T-helper 1 cell treated with Interleukin-12 subunit alpha and Interleukin-12 subunit beta and Interleukin-4 antibody, amounts not matched to agents 30 μg/mL and 1 μg/mL, for 36 hours (primary cell): Measurements from ENCODE around the gene TGFB2.

Experiments
- H3K27ac Mint-ChIP-seq: one replicate; pipeline ENCODE4 v1.8.0; 2021; ENCODE audit warnings: mild to moderate bottlenecking, mixed read lengths
- H3K27me3 Mint-ChIP-seq: one replicate; pipeline ENCODE4 v1.8.0; 2021; ENCODE audit warnings: low read depth, mixed read lengths
- H3K36me3 Mint-ChIP-seq: one replicate; pipeline ENCODE4 v1.8.0; 2021; ENCODE audit warnings: low read depth, mixed read lengths
- H3K4me1 Mint-ChIP-seq: one replicate; pipeline ENCODE4 v1.8.0; 2021; ENCODE audit warnings: low read depth, mixed read lengths
- H3K4me3 Mint-ChIP-seq: one replicate; pipeline ENCODE4 v1.8.0; 2021; ENCODE audit warnings: mild to moderate bottlenecking, moderate library complexity, mixed read lengths
- H3K9me3 Mint-ChIP-seq: one replicate; pipeline ENCODE4 v1.8.0; 2021; ENCODE audit warnings: mixed read lengths

Gene TGFB2

DNA sequence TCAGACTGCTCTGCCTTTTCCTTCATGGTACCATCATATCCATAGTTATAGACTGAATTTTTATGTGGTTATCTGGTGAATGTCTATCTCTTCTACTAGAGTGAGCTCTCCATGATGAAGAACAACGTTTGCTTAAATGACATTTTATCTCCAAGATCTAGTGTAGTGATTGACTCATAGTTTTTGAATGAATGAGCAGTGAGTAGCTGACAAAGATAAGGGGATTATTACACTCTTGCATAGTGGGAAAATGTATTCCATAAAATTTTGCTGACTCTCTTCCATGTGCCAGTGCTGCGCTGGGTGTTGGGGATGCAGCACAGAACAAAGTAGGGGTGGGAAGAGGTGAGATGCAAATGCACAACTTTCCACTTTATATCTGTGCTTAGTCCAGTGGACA is 147.7 kb downstream of the TGFB2 start:
- H3K27me3 Mint-ChIP-seq, result no peaks in the 10 kb centered on the region
- H3K36me3 Mint-ChIP-seq, result no peaks in the 10 kb centered on the region
- H3K4me3 Mint-ChIP-seq, result no peak overlapping the region
- no peak overlapping the region for H3K27ac Mint-ChIP-seq
- H3K9me3 Mint-ChIP-seq, result no peaks in the 10 kb centered on the region
- no peaks in the 10 kb centered on the region for H3K4me1 Mint-ChIP-seq

DNA sequence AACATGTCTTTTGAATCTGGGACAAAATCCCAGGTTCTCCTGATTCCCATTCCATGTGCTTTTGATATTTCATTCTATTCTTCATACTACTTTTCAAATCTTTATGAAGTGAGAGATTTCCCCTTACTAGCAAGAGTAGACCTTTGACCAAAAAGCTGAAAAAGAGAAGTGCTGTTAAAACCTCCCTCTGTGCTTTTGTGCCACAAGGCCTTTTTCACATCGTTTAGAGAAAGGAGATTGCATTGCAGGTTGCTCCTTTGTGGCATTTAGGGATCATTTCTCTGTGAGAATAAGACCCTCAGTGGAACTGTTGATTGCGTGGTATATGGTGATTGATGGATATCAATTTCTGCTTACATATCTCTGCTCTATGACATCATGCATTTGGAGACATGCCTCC is 148.8 kb downstream of the TGFB2 start:
- Mint-ChIP-seq H3K27ac (no peak overlapping the region), H3K4me3 (no peak overlapping the region), H3K9me3 (no peaks in the 10 kb centered on the region), H3K4me1 (no peaks in the 10 kb centered on the region), H3K36me3 (no peaks in the 10 kb centered on the region), H3K27me3 (no peaks in the 10 kb centered on the region)
